Spleen (tissue), 7 donors: Measurements from ENCODE around the gene PDLIM5.

Experiments
- POLR2AphosphoS5 ChIP-seq, 3 donors: sonication (generic); formaldehyde crosslinking; IDR thresholded peaks; one replicate each; pipeline ENCODE4 v1.5.1; 2017; ENCODE audit warnings: antibody characterized with exemption in 3 of 3
- TF ChIP-seq, protein P1 (sequence below), 11 experiments: fragments of 200-600 bp in 7 of 11; fragments of 450-650 bp in 4 of 11; sonication (generic) in 4 of 11; IDR thresholded peaks in 8 of 11; conservative IDR thresholded peaks in 3 of 11; 1 replicate in 7 of 11; 2 replicates in 4 of 11; pipeline versions ENCODE4 v1.4.0 to v1.8.0; 2016 to 2021; ENCODE audit warnings: antibody characterized with exemption in 11 of 11, inconsistent platforms in 4 of 11, mild to moderate bottlenecking in 1 of 11
- donor health status: DM: no; HTN: no; CAD: no; lungs with moderate emphysema.
- donor health status: DM: no; HTN: no; CAD: no.
- donor health status: DM: no; HTN: no; CAD: no.

GRCh38 chr4:94452476-94453371, 982 bp downstream of the PDLIM5 start:
- TF ChIP-seq, protein P1, sequence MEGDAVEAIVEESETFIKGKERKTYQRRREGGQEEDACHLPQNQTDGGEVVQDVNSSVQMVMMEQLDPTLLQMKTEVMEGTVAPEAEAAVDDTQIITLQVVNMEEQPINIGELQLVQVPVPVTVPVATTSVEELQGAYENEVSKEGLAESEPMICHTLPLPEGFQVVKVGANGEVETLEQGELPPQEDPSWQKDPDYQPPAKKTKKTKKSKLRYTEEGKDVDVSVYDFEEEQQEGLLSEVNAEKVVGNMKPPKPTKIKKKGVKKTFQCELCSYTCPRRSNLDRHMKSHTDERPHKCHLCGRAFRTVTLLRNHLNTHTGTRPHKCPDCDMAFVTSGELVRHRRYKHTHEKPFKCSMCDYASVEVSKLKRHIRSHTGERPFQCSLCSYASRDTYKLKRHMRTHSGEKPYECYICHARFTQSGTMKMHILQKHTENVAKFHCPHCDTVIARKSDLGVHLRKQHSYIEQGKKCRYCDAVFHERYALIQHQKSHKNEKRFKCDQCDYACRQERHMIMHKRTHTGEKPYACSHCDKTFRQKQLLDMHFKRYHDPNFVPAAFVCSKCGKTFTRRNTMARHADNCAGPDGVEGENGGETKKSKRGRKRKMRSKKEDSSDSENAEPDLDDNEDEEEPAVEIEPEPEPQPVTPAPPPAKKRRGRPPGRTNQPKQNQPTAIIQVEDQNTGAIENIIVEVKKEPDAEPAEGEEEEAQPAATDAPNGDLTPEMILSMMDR (IDR thresholded peaks at IDR 0.05 in 8 of 11, conservative IDR thresholded peaks at IDR 0.05 in 3 of 11), result no peak
- TF ChIP-seq POLR2AphosphoS5 (IDR thresholded peaks at IDR 0.05), result peak; percentile 36 to 79 (median 73)
